T-helper 1 cell treated with Interleukin-12 subunit alpha and Interleukin-12 subunit beta and Interleukin-4 antibody, amounts not matched to agents 30 μg/mL and 1 μg/mL, for 36 hours (primary cell): ENCODE data around the gene VAMP5.
"Not testable (repeated sequence)": the region's sequence is repeated elsewhere in the genome, so short reads cannot be mapped to it uniquely, and the experiment has no call there.

Experiments used
- H3K27ac Mint-ChIP-seq: one replicate; pipeline ENCODE4 v1.8.0; 2021; ENCODE audit warnings: mild to moderate bottlenecking, mixed read lengths
- H3K27me3 Mint-ChIP-seq: one replicate; pipeline ENCODE4 v1.8.0; 2021; ENCODE audit warnings: low read depth, mixed read lengths
- H3K36me3 Mint-ChIP-seq: one replicate; pipeline ENCODE4 v1.8.0; 2021; ENCODE audit warnings: low read depth, mixed read lengths
- H3K4me1 Mint-ChIP-seq: one replicate; pipeline ENCODE4 v1.8.0; 2021; ENCODE audit warnings: low read depth, mixed read lengths
- H3K4me3 Mint-ChIP-seq: one replicate; pipeline ENCODE4 v1.8.0; 2021; ENCODE audit warnings: mild to moderate bottlenecking, moderate library complexity, mixed read lengths
- H3K9me3 Mint-ChIP-seq: one replicate; pipeline ENCODE4 v1.8.0; 2021; ENCODE audit warnings: mixed read lengths

The VAMP5 gene

DNA sequence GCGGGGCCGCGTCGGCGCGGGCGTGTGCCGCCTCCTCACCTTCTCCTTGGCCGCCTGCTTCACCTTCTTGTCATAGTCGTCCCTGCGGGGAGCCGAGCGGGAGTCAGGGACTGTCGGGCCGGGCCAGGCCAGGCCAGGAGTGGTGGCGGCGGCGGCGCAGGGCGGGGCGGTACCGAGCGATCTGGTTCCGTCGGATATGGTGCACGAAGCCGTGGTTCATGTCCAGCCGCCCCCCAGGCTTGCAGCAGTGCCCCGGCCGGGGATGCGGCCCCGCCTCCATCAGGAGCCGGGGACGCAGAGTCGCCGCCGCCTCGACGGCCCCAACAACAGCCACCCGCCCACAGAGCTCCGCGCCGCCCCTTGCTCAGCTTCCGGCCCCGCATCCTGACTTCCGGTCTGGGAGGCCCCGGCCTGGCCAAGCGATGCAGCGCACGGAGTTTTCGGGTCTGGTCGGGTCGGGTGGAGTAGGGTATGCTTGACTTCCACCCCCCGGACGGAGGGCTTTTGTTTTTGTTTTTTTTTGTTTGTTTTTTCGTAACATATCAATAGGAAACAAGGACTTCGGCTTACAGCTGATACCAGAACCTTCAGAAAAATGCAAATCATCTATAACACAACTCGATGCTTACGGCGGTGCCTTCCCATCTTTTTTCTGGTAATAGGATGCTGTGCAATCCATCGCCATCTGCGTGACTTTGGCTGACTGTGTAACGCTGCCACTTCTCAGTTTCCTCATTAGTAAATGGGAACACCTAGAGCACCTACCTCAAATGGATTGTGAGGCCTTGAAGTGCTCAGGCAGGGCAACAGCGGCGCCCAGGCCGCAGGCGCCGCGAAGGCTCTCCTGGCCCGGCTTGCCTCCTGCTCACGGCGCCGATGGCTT is 27.7 kb downstream of the VAMP5 start, which contains the start of gene C2orf68:
Gene C2orf68 (minus strand): TSS at position 362 of the 883 bp plus-strand sequence. CDS start 82 bp downstream, at position 280.
- Mint-ChIP-seq H3K9me3 (no peaks in the 10 kb centered on the region), H3K4me1 (peaks cover 24% of the 10 kb centered on the region), H3K4me3 (peak within 1 kb of the TSS; percentile 100), H3K27me3 (no peaks in the 10 kb centered on the region), H3K36me3 (peaks cover 16% of the 10 kb centered on the region), H3K27ac (peak within 1 kb of the TSS; percentile 96)

DNA sequence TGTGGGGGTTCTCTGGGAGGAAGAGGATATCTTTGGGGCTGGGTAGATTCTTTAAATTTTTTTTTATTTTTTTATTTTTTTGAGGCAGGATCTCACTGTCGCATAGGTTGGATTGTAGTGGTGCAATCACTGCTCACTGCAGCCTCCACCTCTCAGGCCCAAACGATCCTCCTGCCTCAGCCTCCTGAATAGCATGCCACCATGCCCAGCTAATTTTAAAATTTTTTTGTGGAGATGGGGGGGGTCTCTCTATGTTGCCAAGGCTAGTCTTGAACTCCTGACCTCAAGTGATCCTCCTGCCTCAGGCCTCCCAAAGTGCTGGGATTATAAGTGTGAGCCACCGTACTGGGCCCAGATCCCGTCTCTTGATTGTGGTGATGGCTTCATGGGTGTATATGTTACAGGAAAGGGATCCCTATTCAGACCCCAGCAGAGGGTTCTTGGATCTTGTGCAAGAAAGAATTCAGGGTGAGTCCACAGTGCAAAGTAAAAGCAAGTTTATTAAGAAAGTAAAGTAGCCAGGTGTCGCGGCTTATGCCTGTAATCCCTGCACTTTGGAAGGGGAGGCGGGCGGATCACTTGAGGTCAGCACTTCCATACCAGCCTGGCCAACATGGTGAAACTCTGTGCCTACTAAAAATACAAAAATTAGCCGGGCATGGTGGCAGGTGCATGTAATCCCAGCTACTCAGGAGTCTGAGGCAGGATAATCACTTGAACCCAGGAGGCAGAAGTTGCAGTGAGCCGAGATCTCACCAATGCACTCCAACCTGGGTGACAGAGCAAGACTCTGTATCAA is 29.7 kb downstream of the VAMP5 start:
- H3K9me3 Mint-ChIP-seq = no peaks in the 10 kb centered on the region
- H3K4me1 Mint-ChIP-seq = peaks cover 27% of the 10 kb centered on the region
- H3K36me3 Mint-ChIP-seq = peaks cover 11% of the 10 kb centered on the region
- peak overlapping the region; percentile 26 for H3K27ac Mint-ChIP-seq
- H3K4me3 Mint-ChIP-seq = peak overlapping the region; percentile 28
- H3K27me3 Mint-ChIP-seq = no peaks in the 10 kb centered on the region

DNA sequence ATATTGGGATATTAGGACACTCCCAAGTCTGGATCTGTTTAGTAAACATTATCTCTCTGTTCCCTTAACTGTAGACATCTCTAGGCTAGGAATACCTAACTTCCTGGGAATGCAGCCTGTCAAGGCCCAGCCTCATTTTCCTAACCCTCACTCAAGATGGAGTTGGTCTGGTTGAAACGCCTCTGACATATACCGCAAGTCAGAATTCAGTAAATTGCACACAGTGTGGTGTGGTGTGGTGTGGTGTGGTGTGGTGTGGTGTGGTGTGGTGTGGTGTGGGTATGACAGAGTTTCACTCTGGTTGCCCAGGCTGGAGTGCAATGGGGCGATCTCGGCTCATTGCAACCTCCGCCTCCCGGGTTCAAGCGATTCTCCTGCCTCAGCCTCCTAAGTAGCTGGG is 30.5 kb downstream of the VAMP5 start:
- not testable (repeated sequence) for H3K9me3 Mint-ChIP-seq, H3K4me3 Mint-ChIP-seq
- peak overlapping the region; percentile 49 for H3K27ac Mint-ChIP-seq

DNA sequence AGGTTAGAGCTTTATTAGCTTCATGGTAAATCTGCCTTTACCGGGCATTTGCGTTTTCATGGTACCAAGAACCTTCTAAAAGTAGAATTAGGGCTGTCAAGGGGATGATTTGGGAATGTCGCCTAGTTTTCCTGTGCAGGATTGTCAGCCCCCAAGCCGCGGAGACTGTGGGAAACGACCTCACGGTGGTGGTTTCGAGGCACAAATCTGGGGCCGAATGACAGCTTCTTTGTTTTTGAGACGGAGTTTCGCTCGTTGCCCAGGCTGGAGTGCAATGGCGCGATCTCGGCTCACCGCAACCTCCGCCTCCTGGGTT is 31.1 kb downstream of the VAMP5 start:
- no peaks in the 10 kb centered on the region for H3K27me3 Mint-ChIP-seq

More for the DNA sequence above, 30.5 kb downstream of the VAMP5 start:
- not testable (repeated sequence) for H3K36me3 Mint-ChIP-seq, H3K27me3 Mint-ChIP-seq
- H3K4me1 Mint-ChIP-seq = peaks cover 22% of the 10 kb centered on the region

DNA sequence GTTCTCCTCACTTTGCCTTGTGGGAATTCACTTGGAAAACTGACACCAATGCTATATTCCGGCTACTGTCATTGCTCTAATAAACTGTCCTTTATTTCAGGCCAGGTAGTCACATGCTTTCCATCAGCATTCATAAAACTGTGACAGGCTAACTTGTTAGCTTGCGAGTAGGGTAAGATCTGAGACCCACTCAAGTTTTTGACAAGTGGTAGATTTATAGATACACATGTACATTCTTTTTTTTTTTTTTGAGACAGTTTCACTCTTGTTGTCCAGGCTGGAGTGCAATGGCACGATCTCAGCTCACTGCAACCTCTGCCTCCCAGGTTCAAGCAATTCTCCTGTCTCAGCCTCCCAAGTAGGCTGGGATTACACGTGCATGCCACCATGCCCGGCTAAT is 33.5 kb downstream of the VAMP5 start:
- Mint-ChIP-seq H3K36me3 (peaks cover 11% of the 10 kb centered on the region), H3K4me3 (peak overlapping the region; percentile 96), H3K4me1 (peaks cover 10% of the 10 kb centered on the region)
- not testable (repeated sequence) for H3K9me3 Mint-ChIP-seq, H3K27ac Mint-ChIP-seq, H3K27me3 Mint-ChIP-seq

More for the DNA sequence above, 31.1 kb downstream of the VAMP5 start:
- Mint-ChIP-seq H3K27ac (no peak overlapping the region), H3K4me1 (peaks cover 18% of the 10 kb centered on the region), H3K9me3 (no peaks in the 10 kb centered on the region), H3K36me3 (peaks cover 5% of the 10 kb centered on the region), H3K4me3 (no peak overlapping the region)

DNA sequence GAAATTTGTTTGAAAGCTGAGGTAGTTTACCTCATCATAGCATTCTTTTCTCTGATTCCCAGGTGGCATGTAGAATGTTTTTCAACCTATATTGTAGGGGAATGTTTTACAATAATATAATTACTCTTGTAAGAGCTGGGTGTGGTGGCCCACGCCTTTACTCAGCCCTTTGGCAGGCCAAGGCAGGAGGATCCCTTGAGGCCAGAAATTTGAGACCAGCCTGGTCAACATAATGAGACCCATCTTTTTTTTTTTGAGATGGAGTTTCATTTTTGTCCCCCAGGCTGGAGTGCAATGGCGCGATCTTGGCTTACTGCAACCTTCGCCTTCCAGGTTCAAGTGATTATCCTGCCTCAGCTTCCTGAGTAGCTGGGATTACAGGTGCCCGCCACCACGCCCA is 35.4 kb downstream of the VAMP5 start:
- Mint-ChIP-seq H3K4me3 (no peak overlapping the region), H3K4me1 (peaks cover 13% of the 10 kb centered on the region), H3K36me3 (peaks cover 22% of the 10 kb centered on the region), H3K9me3 (no peaks in the 10 kb centered on the region), H3K27me3 (no peaks in the 10 kb centered on the region), H3K27ac (no peak overlapping the region)

DNA sequence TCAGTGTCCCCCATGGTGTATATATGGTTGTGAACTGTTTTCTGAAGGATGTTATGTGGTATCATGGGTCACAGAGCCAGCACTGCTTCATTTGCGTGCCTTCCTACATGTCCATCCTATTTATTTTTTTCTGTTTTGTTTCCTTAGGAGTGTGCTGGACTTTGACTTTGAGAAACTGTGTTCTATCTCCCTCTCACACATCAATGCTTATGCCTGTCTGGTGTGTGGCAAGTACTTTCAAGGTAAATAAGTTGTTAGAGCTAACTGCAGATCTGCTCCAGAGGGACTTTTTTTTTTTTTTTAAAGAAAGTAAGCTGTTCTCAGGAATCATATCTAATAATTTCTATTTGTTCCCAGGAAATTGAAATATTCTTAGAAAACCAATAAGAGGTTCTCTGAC is 37.1 kb downstream of the VAMP5 start:
- Mint-ChIP-seq H3K27me3 (no peaks in the 10 kb centered on the region), H3K4me1 (peaks cover 12% of the 10 kb centered on the region), H3K4me3 (no peak overlapping the region), H3K27ac (no peak overlapping the region), H3K9me3 (no peaks in the 10 kb centered on the region), H3K36me3 (peaks cover 30% of the 10 kb centered on the region)

DNA sequence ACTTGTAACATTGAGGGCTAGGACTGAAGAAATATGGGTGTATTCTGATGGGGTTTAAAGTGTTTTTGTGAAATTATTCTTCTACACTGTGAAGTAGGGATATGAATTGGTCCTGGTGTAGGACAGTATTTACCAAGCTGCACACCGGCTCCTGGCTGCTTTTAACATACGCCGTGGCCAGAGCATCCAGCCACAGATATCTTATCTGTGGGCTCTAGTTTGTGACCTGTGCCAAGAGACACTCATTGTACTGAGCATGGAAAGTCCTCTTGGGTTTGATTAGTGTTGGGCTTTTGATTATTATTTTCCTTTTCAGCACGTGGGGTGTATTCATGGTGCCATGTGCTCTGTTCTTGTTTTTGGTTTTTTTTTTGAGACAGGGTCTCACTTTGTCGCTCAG is 39.8 kb downstream of the VAMP5 start:
- Mint-ChIP-seq H3K9me3 (no peaks in the 10 kb centered on the region), H3K27ac (no peak overlapping the region), H3K4me3 (no peak overlapping the region), H3K36me3 (peaks cover 45% of the 10 kb centered on the region), H3K27me3 (no peaks in the 10 kb centered on the region), H3K4me1 (peaks cover 12% of the 10 kb centered on the region)

DNA sequence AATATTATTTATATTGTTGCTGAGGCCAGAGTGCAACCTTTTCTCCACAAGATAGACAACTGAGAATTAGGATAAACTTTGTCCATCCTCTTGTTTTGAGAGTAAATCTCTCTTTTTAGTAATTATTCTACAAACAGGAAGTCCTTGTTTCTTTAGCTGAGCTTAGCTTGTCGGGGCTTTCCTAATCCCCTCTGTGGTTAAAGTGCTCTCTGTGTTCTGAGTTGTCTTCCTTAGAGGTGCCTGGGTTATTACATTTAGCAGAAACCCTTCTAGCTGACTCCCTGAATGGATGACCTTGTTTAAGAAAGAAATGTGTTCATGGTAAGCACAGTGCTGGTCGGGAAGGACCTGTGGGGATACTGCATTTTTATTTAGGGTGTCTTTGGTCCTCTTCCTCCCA is 44.4 kb downstream of the VAMP5 start:
- no peaks in the 10 kb centered on the region for H3K9me3 Mint-ChIP-seq
- H3K4me1 Mint-ChIP-seq = peaks cover 13% of the 10 kb centered on the region
- peak overlapping the region; percentile 82 for H3K27ac Mint-ChIP-seq
- peak overlapping the region; percentile 48 for H3K4me3 Mint-ChIP-seq
- H3K36me3 Mint-ChIP-seq = peaks cover 48% of the 10 kb centered on the region
- H3K27me3 Mint-ChIP-seq = no peaks in the 10 kb centered on the region

DNA sequence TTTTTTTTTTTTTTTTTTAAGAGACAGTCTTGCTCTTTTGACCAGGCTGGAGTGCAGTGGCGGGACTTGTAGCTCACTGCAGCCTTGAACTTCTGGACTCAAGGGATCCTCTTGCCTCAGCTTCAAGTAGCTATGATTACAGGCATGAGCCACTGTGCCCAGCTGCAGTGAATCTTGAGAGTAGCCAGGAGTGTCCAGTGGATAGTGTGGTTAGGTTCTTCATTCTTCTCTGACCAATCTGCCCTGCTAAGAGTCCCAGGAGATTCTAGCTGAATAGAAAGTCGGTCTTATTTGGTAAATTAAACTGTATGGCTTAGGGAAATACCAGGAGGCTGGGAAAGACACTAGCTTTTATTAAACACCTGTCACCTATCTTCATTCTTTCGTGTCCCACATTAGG is 47.1 kb downstream of the VAMP5 start:
- H3K27me3 Mint-ChIP-seq = no peaks in the 10 kb centered on the region
- peaks cover 17% of the 10 kb centered on the region for H3K4me1 Mint-ChIP-seq
- no peak overlapping the region for H3K4me3 Mint-ChIP-seq
- no peaks in the 10 kb centered on the region for H3K9me3 Mint-ChIP-seq
- no peak overlapping the region for H3K27ac Mint-ChIP-seq
- H3K36me3 Mint-ChIP-seq = peaks cover 52% of the 10 kb centered on the region

DNA sequence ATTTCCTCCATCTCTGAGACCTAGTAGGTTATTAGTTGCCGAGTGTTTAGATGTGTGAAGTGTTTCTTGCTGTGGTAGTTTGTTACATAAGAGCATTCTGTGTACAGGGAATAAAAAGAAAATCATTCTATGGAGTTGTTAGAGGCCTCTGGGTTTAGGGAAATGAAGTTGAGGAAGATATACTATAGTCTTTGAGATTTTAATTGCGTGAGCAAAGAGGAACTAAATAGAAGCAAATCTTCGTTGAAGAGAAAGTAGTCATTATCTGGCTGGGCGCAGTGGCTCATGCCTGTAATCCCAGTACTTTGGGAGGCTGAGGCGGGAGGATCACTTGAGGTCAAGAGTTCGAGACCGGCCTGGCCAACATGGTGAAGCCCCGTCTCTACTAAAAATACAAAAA is 50.8 kb downstream of the VAMP5 start:
- H3K4me1 Mint-ChIP-seq = peaks cover 16% of the 10 kb centered on the region

DNA sequence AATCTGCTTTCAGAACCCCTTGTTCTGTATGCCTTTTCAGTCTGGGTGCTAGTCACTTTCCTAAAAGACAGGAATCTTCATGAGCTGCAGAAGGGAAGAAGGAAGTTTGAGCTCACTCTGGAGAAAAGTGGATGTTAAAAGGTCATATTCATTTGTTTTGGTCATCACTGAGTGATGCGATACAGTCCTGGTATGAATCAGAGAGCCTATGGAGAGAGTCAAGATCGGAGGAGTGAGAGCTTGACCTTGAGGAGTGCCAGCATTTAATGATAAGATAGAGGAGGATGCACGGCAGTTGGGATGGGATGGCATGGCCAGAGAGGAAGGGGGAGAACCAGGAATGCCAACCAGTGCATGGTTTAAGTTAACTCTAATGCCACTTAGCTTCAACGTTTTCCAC is 51.4 kb downstream of the VAMP5 start:
- Mint-ChIP-seq H3K9me3 (no peaks in the 10 kb centered on the region), H3K36me3 (peaks cover 47% of the 10 kb centered on the region), H3K4me3 (no peak overlapping the region), H3K27me3 (no peaks in the 10 kb centered on the region), H3K27ac (no peak overlapping the region), H3K4me1 (peaks cover 13% of the 10 kb centered on the region)

More for the DNA sequence above, 50.8 kb downstream of the VAMP5 start:
- H3K27ac Mint-ChIP-seq = peak overlapping the region; percentile 8
- H3K36me3 Mint-ChIP-seq = peaks cover 49% of the 10 kb centered on the region
- no peaks in the 10 kb centered on the region for H3K27me3 Mint-ChIP-seq
- H3K9me3 Mint-ChIP-seq = no peaks in the 10 kb centered on the region
- no peak overlapping the region for H3K4me3 Mint-ChIP-seq

DNA sequence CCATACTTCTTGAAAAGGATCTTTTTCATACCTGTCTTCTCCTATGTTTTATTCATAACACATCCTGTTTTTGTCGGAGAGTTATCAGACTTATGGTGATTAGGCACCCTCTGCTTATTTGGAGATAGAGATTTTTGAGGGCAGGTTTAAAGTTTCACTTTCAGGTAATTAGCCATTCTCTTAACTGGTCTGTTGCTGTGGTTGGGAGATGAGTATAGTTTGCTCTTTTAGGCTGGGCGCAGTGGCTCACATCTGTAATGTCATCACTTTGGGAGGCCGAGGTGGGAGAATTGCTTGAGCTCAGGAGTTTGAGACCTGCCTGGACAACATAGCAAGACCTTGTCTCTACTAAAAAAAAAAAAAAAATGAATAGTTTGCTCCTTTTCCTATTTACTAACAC is 58.5 kb downstream of the VAMP5 start:
- H3K4me3 Mint-ChIP-seq = no peak overlapping the region

More for the DNA sequence above, 58.5 kb downstream of the VAMP5 start:
- H3K4me1 Mint-ChIP-seq = peaks cover 22% of the 10 kb centered on the region
- no peaks in the 10 kb centered on the region for H3K27me3 Mint-ChIP-seq
- peaks cover 55% of the 10 kb centered on the region for H3K36me3 Mint-ChIP-seq
- no peaks in the 10 kb centered on the region for H3K9me3 Mint-ChIP-seq
- H3K27ac Mint-ChIP-seq = peak overlapping the region; percentile 38
